Lower leg skin (tissue), 3 donors: ENCODE data around the gene TBRG4.

Experiments used
- POLR2A ChIP-seq, 2 donors: fragments of 450-650 bp; IDR thresholded peaks; one replicate each; pipeline ENCODE4 v1.6.1; 2016 to 2017; ENCODE audit warnings: antibody characterized with exemption in 2 of 2, mild to moderate bottlenecking in 1 of 2, moderate library complexity in 1 of 2
- TF ChIP-seq, protein P1 (sequence below), 3 donors: fragments of 450-650 bp; IDR thresholded peaks; one replicate each; pipeline ENCODE4 v1.5.1; 2016; ENCODE audit warnings: antibody characterized with exemption in 3 of 3, mild to moderate bottlenecking in 3 of 3, moderate library complexity in 2 of 3

DNA sequence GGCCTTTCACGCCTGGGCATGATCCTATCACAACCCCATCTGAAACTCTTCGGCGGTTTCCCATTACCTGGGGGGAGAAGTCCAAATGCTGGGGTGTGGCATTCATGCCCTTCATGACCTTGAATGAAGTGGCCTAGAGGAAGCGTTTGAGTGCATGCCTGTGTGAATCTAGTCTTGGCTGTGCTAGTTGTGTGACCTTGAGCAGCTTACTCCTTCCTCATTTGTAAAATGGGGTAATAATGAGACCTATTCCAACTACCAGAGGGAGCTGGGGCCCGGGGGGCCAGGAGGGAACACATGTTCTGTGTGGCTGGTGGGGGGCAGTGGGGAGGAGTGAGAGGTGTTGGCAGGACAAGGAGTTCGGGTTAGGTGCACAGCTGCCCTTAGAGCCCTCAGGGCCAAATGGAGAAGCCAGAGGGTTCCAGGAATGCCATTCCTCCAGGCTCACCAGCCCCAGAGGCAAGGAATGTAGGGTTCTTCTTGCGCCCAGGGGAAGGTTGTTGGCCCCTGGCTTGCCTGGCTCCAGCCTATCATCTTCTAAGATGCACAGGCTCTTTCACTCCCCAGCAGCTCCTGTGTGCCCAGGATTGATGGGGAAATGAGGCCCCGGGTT, 21.3 kb upstream of the TBRG4 start:
- TF ChIP-seq, protein P1, sequence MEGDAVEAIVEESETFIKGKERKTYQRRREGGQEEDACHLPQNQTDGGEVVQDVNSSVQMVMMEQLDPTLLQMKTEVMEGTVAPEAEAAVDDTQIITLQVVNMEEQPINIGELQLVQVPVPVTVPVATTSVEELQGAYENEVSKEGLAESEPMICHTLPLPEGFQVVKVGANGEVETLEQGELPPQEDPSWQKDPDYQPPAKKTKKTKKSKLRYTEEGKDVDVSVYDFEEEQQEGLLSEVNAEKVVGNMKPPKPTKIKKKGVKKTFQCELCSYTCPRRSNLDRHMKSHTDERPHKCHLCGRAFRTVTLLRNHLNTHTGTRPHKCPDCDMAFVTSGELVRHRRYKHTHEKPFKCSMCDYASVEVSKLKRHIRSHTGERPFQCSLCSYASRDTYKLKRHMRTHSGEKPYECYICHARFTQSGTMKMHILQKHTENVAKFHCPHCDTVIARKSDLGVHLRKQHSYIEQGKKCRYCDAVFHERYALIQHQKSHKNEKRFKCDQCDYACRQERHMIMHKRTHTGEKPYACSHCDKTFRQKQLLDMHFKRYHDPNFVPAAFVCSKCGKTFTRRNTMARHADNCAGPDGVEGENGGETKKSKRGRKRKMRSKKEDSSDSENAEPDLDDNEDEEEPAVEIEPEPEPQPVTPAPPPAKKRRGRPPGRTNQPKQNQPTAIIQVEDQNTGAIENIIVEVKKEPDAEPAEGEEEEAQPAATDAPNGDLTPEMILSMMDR (IDR thresholded peaks at IDR 0.05), result no peak
- TF ChIP-seq POLR2A (IDR thresholded peaks at IDR 0.05), result no peak
